K562 (cell line): ENCODE data around the gene DBNL. TPM values are rescaled to one million over a fixed set of nuclear protein-coding genes. Genes with fewer than 3 reads are reported as not detected.

Source experiments
- BDP1 ChIP-seq: IDR thresholded peaks from 3 replicates; pipeline ENCODE4 v1.6.1; 2011; ENCODE audit not compliant: insufficient read length, insufficient read depth
- C11orf30 ChIP-seq: fragments of 450-650 bp; IDR thresholded peaks from 2 replicates; pipeline ENCODE4 v1.6.1; 2016; ENCODE audit warnings: low read depth, mild to moderate bottlenecking
- JUNB ChIP-seq: fragments of 450-650 bp; formaldehyde crosslinking; conservative IDR thresholded peaks from 2 replicates; pipeline ENCODE4 v1.4.0; 2020; ENCODE audit warnings: mild to moderate bottlenecking
- MTA2 ChIP-seq: fragments of 450-650 bp; IDR thresholded peaks from 2 replicates; pipeline ENCODE4 v1.6.1; 2016; ENCODE audit warnings: low read depth
- MTF1 ChIP-seq: fragments of 250-450 bp; sonication (Bioruptor Pico); IDR thresholded peaks from 2 replicates; pipeline ENCODE4 v1.9.0; 2021; ENCODE audit warnings: moderate library complexity, mild to moderate bottlenecking, inconsistent platforms, borderline replicate concordance
- RBM15 ChIP-seq: fragments of 200-400 bp; formaldehyde crosslinking; IDR thresholded peaks from 2 replicates; pipeline ENCODE4 v1.6.1; 2018; ENCODE audit warnings: mild to moderate bottlenecking, low read length, moderate library complexity; ENCODE audit not compliant: insufficient read depth
- RNF2 ChIP-seq: sonication (generic); IDR thresholded peaks from 2 replicates; pipeline ENCODE4 v1.6.1; 2016
- SMARCC2 ChIP-seq: fragments of 450-650 bp; IDR thresholded peaks from 2 replicates; pipeline ENCODE4 v1.6.1; 2017; ENCODE audit warnings: antibody characterized with exemption, moderate library complexity, mild to moderate bottlenecking, low read depth
- SPI1 ChIP-seq: IDR thresholded peaks from 2 replicates; pipeline ENCODE4 v1.6.1; 2011; ENCODE audit warnings: low read depth, low read length, control low read depth, borderline replicate concordance
- SRF ChIP-seq, 2 experiments: fragments of 250-450, 450-650 bp in 1 of 2; sonication (Bioruptor Pico) in 1 of 2; sonication (generic) in 1 of 2; formaldehyde crosslinking; IDR thresholded peaks; 2 replicates each; pipeline versions ENCODE4 v1.5.0 to v1.5.1; 2020 to 2022; ENCODE audit warnings: mild to moderate bottlenecking in 1 of 2, missing genetic modification reagents in 1 of 2
- ZBTB17 ChIP-seq: fragments of 450-650 bp; formaldehyde crosslinking; IDR thresholded peaks from 2 replicates; pipeline ENCODE4 v1.4.0; 2020; ENCODE audit warnings: mild to moderate bottlenecking
- ZBTB40 ChIP-seq, 2 experiments: fragments of 450-650 bp in 1 of 2; sonication (generic) in 1 of 2; formaldehyde crosslinking in 1 of 2; IDR thresholded peaks; 2 replicates each; pipeline versions ENCODE4 v1.7.1 to v1.9.0; 2016 to 2022; ENCODE audit warnings: inconsistent platforms in 1 of 2, mild to moderate bottlenecking in 1 of 2, missing genetic modification reagents in 1 of 2
- ZNF507 ChIP-seq: conservative IDR thresholded peaks from 2 replicates; pipeline ENCODE4 v1.6.1; 2017; ENCODE audit warnings: missing genetic modification characterization, missing compliant biosample characterization
- polyA plus RNA-seq, 8 experiments: library from polyadenylated mRNA; depleted of rRNA in 4 of 8; stranded (reverse) in 5 of 8; unstranded in 3 of 8; fragments of >200 nt; fragmentation: Nextera tagmentation in 2 of 8; fragmentation: Illumina TruSeq in 1 of 8; extraction: Ambion mirVana in 2 of 8; extraction: Trizol in 1 of 8; gene quantifications; 2 replicates each; pipeline versions ENCODE4 v1.2.1 to v1.2.3, GENCODE V29; 2011 to 2014; ENCODE audit warnings: inconsistent platforms in 1 of 8, missing spikeins in 1 of 8
- total RNA-seq, 7 experiments: library from RNA; depleted of rRNA in 6 of 7; stranded (reverse); fragments of >200 nt in 6 of 7; fragmentation: Illumina TruSeq in 2 of 7; extraction: Trizol in 2 of 7; gene quantifications; 2 replicates each; pipeline versions ENCODE4 v1.2.1 to v1.2.3, GENCODE V29; 2011 to 2021; ENCODE audit warnings: low replicate concordance in 1 of 7
- TF ChIP-seq, protein P1 (sequence below), 2 experiments: IDR thresholded peaks; 2 replicates each; pipeline ENCODE4 v1.6.1; 2011; ENCODE audit warnings: borderline replicate concordance in 1 of 2, control low read depth in 1 of 2, low read depth in 1 of 2, low read length in 1 of 2, mild to moderate bottlenecking in 1 of 2, mixed read lengths in 1 of 2, moderate library complexity in 1 of 2; ENCODE audit not compliant: insufficient read depth in 1 of 2, insufficient read length in 1 of 2, poor library complexity in 1 of 2, severe bottlenecking in 1 of 2; ENCODE audit errors: extremely low read depth in 1 of 2
- TF ChIP-seq, protein P2 (sequence below), 2 experiments: fragments of 450-650 bp; conservative IDR thresholded peaks; 2 replicates each; pipeline ENCODE4 v1.6.1; 2017; ENCODE audit warnings: mild to moderate bottlenecking in 2 of 2, moderate library complexity in 2 of 2

DBNL gene
- total and polyA plus RNA-seq, 9 of the 15 experiments (the other 6 are each of a cell fraction or from before 2014, with no cell fraction given), result 1.9 to 65.1 (median 38.9) TPM

- no peak for TF ChIP-seq SMARCC2
- TF ChIP-seq, protein P1, sequence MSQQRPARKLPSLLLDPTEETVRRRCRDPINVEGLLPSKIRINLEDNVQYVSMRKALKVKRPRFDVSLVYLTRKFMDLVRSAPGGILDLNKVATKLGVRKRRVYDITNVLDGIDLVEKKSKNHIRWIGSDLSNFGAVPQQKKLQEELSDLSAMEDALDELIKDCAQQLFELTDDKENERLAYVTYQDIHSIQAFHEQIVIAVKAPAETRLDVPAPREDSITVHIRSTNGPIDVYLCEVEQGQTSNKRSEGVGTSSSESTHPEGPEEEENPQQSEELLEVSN (IDR thresholded peaks at IDR 0.05; ENCODE audit: borderline replicate concordance in 1 of 2, extremely low read depth in 1 of 2, insufficient read depth in 1 of 2, insufficient read length in 1 of 2, low read depth in 1 of 2, low read length in 1 of 2, poor library complexity in 1 of 2, severe bottlenecking in 1 of 2), result peak; percentile 90 to 95
- TF ChIP-seq RBM15, result no peak
- no peak for TF ChIP-seq ZNF507 (tag)
- no peak for TF ChIP-seq JUNB (CRISPR knock-in tag)
- TF ChIP-seq SPI1, result peak; percentile 63
- TF ChIP-seq RNF2, result no peak
- TF ChIP-seq MTF1 (CRISPR knock-in tag), result no peak
- no peak for TF ChIP-seq ZBTB17 (CRISPR knock-in tag)
- TF ChIP-seq, protein P2, sequence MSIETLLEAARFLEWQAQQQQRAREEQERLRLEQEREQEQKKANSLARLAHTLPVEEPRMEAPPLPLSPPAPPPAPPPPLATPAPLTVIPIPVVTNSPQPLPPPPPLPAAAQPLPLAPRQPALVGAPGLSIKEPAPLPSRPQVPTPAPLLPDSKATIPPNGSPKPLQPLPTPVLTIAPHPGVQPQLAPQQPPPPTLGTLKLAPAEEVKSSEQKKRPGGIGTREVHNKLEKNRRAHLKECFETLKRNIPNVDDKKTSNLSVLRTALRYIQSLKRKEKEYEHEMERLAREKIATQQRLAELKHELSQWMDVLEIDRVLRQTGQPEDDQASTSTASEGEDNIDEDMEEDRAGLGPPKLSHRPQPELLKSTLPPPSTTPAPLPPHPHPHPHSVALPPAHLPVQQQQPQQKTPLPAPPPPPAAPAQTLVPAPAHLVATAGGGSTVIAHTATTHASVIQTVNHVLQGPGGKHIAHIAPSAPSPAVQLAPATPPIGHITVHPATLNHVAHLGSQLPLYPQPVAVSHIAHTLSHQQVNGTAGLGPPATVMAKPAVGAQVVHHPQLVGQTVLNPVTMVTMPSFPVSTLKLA (conservative IDR thresholded peaks at IDR 0.05), result peak; percentile 73 to 89
- 0 out of 4 replicates have a peak, but pooled peaks of 1 of the 2 experiments have one; percentile 36 for TF ChIP-seq SRF (CRISPR knock-in tag; IDR thresholded peaks at IDR 0.05)
- TF ChIP-seq MTA2, result no peak
- peak; percentile 98 for TF ChIP-seq ZBTB40 (IDR thresholded peaks at IDR 0.05)
- TF ChIP-seq ZBTB40 (CRISPR knock-in tag; IDR thresholded peaks at IDR 0.05), result no peak
- peak; percentile 58 for TF ChIP-seq C11orf30
- TF ChIP-seq BDP1, result no peak
Measured at GRCh38 chr7:44044315-44045225, at the start of gene DBNL (continued).
